GM12801 (cell line): ENCODE data around the gene LIPH.

Experiments
- CTCF ChIP-seq: IDR thresholded peaks from one replicate; pipeline ENCODE4 v1.5.1; 2011; ENCODE audit warnings: control low read depth; ENCODE audit not compliant: insufficient read length; ENCODE audit errors: extremely low read depth

The LIPH gene

GRCh38 chr3:185503521-185503920, 48.9 kb downstream of the LIPH start:
- TF ChIP-seq CTCF, result no peak

GRCh38 chr3:185502987-185503386, 49.4 kb downstream of the LIPH start:
- TF ChIP-seq CTCF, result no peak

- no peak for TF ChIP-seq CTCF
These were observed 53.6 kb downstream of the LIPH start, which contains the start of gene TMEM41A for GRCh38 chr3:185498503-185499396. Gene TMEM41A (minus strand): TSS chr3:185499035. CDS start chr3:185498961, 74 bp downstream.

- no peak for TF ChIP-seq CTCF
These were observed 62.1 kb downstream of the LIPH start for GRCh38 chr3:185490241-185490640.

- no peak for TF ChIP-seq CTCF
These were observed 62.9 kb downstream of the LIPH start for GRCh38 chr3:185489462-185489861.

GRCh38 chr3:185488465-185488864, 63.9 kb downstream of the LIPH start:
- no peak for TF ChIP-seq CTCF

- TF ChIP-seq CTCF, result no peak
These were observed 66.0 kb downstream of the LIPH start for GRCh38 chr3:185486394-185486793.
